DMS79 (cell line): ENCODE results near the gene SVOP.
A peak's percentile ranks its signal among the peaks of the same experiment; 100 is the strongest.
"Not testable (repeated sequence)": the region's sequence is repeated elsewhere in the genome, so short reads cannot be mapped to it uniquely, and the experiment has no call there.

Experiments used
- DNase-seq: peaks from one replicate; lab custom pipeline; 2025; lab: John Stamatoyannopoulos, UW

Gene SVOP, protein sequence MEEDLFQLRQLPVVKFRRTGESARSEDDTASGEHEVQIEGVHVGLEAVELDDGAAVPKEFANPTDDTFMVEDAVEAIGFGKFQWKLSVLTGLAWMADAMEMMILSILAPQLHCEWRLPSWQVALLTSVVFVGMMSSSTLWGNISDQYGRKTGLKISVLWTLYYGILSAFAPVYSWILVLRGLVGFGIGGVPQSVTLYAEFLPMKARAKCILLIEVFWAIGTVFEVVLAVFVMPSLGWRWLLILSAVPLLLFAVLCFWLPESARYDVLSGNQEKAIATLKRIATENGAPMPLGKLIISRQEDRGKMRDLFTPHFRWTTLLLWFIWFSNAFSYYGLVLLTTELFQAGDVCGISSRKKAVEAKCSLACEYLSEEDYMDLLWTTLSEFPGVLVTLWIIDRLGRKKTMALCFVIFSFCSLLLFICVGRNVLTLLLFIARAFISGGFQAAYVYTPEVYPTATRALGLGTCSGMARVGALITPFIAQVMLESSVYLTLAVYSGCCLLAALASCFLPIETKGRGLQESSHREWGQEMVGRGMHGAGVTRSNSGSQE

DNA sequence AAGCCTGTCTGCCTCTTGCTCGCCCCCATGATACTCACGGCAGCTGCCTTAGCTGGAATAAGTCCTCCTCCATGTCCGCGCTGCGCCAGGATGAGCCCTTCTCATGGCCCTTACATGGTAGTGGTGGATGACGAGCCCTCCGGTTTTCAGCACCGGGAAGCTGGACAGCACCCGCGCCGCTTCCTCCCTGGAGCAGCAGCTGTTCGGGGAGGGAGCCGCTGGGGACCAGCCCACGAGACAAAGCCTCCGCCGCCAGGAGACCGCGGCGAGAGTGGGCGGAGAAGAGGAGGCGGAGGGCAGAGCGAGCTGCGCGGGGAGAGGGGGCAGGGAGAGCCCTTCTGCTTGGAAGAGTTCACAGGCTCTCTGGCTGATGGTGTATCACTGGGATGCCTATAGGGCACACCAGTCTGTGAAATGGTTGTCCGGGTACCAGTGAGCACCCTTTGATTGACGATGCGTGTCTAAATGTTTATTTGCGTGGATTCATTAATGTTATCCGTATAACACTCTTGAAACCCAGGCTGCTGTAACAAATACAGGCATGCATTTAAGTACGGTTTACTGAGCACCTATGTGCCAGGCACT is at the start of gene SVOP:
Gene SVOP (minus strand): TSS at position 273 of the 585 bp plus-strand sequence. CDS start 200 bp downstream, at position 73.
- DNase-seq: peak; percentile 38

DNA sequence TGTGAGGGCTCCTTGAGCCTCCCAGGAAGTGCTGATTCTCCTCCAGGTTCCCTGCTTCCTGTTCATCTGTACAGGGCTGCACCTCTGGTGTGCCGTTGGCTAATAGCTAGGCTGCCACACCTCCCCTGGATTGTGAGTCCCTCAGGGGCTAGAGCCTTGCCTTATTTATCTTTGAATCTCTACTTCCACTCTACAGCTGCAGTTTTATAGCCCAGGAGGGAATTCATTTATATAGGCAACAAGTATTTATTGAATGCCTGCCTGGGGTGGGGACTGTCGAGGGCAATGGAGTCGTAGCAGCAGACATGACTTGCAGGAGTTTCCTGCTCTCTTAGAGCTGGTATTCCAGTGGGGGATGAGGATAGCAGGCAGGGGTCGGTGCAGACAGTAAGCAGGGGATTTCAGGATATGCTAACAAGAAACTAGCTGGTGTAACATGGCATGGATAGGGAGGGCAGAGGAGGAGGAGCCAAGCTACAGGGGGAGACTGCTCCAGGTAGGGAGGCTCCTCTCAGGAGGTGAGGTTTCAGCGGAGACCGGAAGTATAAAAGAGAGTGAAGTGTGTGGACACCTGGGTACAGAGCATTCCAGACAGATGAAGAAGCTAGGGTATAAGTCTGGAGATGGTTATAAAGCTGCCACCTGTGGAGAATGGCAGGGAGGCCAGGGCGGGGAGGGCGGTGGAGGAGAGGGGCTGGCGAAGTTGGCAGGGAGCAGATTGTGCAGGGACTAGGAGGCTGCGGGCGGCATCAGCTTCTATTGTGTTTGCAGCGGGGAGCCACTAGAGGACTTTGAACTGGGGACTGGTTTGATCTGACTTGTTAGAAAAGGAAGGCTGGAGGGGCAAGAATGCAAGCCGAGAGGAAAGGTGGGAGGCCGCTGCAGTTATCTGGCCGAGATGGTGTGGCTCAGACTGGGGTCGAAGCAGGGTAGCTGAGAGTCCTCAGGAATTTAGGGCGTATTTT is 48.7 kb upstream of the SVOP start:
- no peak for DNase-seq

DNA sequence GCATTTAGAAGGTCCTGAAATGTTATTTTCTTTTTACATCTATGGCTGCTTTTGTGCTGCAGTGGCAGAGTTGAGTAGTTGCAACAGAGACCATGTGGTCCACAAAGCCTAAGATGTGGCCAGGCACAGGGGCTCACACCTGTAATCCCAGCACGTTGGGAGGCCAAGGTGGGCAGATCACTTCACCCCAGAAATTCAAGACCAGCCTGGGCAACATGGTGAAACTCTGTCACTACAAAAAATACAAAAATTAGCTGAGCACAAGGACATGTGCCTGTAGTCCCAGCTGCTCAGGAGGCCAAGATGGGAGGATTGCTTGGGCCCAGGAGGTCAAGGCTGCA is 45.0 kb upstream of the SVOP start:
- DNase-seq: no peak

DNA sequence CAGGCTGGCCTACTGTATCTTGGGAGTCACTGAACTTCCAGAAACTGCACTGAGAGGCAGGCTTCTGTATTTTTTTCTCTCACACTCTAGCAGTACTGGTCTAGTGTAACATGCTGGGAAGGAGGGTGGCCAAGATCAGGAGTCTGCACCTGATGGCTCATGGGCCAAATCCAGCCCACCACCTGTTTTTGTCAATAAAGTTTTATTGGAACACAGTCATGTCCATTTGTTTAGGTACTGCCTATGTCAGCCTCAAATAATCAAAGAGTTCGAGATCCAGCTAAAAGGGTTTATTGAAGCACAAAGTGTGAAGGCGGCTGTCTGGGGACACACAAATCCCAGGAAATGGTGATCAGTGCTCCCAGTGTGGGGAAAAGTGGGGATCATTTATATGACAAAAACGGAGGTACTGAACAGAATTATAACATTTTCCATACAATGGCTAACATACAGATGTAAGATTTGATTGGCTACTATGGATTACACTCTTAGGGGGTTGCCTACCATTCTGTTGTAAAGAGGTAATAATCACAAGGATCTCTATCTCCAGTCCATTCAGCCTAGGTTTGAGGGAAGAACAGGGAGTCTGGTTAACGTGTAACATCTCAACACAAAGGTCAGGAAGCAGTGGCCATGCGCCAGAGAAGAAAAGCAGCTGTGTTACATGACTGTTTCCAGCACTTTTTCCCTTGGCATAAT is 44.4 kb upstream of the SVOP start:
- no peak for DNase-seq

DNA sequence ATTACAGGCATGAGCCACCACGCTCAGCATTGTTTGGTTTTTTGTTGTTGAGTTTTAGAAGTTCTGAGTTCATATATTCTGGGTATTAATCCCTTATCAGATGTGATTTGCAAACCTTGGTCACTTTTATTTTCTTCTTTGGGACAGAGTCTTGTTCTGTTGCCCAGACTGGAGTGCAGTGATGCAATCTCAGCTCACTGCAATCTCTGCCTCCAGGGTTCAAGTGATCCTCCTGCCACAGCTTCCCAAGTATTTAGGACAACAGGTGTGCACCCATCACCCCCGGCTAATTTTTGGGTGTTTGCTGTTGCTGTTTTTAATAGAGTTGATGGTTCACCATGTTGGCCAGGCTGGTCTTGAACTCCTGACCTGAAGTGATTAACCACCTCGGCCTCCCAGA is 43.3 kb upstream of the SVOP start:
- no peak for DNase-seq

DNA sequence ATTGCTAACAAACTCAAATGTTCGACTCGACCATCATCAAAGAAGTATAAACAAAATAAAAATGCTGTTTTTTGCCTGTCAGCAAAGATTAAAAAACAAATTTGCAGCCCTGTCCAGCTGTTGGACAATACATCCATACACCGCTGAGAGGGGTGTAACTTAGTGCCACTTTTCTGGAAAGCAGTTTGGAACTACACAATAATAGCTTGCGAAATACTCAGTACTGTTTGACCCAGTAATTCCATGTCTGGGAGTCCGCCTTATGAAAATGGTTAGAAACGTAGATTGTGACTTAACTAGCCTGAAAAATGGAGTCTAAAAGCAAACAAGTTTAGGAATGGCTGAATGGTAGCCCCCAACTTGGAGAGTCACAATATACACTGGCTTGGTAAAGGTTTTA is 37.9 kb upstream of the SVOP start:
- no peak for DNase-seq

DNA sequence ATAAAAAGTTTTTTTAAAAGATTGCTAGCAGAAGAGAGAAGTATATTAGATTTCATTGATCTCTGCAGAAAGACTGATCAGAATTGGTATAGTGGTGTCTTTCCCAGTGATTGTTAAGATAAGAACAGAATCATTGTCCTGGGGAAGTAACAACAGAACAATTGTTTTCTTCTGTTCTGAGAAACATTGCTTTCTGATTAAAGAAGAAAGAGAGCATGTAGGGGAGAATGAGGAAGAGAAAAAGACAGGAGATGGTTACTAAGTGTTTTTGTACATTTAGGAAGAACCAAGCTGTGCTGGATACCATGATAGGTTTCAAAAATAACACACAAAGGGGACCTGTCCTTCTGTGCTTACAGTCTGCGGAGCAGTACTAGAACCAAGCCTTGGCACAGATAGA is 36.5 kb upstream of the SVOP start:
- DNase-seq: no peak

DNA sequence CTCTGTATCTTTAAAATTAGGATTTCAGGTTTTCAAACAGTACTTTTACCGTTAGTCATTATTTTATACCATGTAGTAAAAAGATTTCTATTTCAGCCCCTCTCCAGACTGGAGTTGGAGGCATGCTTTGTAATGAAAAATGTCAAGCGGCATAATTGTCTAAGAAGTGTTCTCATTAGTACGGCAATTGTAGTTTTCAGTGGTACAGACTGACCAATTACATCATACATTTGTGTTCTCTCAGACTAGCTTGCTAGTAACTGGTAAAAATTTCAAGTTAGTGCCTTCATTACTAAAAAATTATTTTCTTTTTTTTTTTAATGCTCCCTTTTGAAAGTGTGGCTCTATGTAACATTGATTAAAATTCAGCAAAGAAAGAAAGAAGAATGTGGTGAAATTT is 36.0 kb upstream of the SVOP start:
- no peak for DNase-seq

DNA sequence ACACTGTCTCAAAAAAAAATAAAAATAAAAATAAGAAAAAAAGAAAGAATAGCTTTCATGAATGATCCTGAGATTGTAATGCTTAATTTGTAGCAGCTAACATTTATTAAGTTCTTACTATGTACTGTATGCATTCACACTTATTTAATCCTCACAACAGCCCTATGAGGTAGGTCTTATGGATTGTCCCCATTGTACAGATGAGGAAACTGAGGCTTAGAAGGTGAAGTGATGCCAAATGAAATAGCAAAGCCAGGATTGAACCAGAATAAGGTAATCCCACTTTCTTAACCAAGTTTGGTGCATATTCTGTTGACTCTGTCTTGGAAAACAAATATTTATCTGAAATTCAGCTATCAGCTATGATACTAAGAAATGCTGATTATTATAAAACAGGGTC is 33.7 kb upstream of the SVOP start:
- no peak for DNase-seq

DNA sequence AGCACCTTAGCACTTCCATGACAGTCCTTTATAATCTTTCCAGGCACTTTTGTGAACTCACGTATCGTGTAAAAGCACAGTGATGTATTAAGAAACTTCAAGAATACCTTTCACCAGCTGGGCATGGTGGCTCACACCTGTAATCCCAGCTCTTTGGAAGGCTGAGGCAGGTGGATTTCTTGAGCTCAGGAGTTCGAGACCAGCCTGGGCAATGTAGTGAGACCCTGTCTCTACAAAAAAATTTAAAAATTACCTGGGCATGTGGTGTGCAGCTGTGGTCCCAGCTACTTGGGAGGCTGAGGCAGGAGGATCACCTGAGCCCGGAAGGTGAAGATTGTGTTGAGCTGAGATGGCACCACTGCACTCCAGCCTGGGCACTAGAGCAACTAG is 33.3 kb upstream of the SVOP start:
- DNase-seq: not testable (repeated sequence)

DNA sequence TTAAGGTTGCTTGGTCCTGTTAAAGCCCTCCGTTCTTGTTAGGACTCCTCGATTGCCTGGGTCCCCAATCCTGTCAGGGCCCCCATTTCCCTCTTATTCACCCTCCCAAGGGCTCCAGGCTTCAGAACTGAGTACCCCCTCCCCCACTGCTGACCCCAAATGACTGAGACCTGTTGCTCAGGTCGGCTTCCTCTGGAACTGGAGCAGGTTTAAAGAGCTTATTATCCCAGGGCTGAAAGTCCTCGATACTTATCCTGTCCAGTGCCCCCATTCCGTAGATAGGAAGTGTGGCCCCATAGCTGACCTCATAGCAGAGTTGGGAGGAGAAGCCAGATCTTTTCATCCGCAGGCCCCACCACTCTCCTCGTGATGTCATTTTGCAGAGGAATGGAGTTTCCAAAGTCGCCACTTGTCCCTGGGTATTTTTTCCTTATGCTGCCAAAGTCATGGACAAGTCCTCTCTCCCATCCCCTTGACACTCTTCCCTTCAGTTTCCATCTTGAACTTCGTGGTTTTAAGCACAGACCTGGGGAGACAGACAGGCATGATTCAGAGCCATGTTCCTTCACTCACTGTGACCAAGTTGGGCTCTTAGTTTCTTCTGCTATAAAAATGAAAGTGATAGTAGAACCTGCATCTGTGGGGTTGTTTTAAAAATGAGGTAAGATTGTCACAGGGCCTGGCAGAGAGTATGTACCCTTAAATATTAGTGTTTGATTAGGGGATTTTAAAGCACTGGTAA is 32.7 kb upstream of the SVOP start:
- DNase-seq: no peak

DNA sequence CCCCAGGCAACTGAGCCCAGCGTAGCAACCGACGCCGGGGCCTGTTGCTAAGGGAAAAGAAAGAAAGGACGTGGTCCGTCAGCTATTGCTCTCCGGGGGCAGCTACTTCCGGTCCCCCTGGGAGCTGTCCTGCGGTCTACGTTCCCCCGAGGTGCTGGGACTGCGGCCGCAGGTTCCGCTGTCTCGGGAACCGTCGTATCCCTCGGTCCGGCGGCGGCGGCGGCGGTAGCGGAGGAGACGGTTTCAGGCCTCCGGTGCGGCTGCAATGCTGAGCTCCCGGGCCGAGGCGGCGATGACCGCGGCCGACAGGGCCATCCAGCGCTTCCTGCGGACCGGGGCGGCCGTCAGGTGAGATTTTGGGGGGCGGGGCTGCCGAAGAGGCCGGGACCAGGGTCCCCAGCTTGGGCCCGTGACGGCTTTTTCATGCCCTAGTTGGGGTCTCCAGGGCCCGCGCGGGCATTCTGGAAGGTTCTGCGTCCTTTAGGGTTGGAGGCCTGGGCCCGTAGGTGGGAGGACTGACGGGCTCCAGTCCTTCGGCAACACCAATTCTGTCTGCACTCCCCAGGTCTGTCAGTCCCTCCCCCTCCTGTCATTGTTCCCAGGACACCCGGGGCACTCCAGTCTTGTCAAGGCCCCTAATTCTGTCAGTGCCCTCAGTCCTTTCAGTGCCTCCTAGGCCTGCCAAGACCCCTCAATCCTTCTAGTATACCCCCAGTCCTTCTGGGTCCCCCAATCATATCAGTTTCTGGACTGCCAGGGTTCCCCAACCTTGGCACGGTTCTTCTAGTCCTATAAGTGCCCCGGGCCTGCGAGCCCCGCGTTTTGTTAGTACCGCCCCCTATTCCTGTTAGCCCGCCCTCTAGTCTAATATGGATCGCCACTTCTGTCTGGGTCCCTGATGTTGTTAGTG is 31.8 kb upstream of the SVOP start, which contains the start of gene USP30:
Gene USP30 (plus strand): TSS at position 163 of the 910 bp plus-strand sequence. CDS start 103 bp downstream, at position 266.
- peak; percentile 77 for DNase-seq

DNA sequence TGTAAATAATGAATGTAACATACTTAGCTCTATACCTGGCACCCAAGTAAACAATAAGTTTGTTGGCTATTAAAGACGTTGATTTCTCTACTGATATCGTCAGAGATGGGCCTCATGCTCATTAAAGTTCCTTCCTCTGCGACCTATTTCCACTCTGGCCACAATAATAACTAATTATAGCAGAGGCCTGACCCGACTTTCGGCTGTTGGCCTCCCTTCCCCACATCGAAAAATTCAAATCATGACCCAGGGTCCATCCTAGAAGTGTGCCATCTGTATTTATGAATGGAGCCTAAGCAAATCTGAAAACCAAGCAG is 31.2 kb upstream of the SVOP start:
- DNase-seq: no peak

DNA sequence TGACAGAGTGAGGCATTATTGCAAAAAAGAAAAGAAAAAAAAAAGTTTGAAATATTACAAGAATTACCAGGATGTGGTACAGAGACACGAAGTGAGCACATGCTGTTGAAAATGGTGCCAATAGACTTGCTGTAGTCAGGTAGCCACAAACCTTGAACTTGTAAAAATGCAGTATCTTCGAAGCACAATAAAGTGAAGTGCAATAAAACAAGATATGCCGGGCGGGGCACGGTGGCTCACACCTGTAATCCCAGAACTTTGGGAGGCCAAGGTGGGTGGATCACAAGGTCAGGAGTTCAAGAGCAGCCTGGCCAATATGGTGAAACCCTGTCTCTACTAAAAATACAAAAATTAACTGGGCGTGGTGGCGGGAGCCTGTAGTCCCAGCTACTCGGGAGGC is 28.9 kb upstream of the SVOP start:
- not testable (repeated sequence) for DNase-seq

DNA sequence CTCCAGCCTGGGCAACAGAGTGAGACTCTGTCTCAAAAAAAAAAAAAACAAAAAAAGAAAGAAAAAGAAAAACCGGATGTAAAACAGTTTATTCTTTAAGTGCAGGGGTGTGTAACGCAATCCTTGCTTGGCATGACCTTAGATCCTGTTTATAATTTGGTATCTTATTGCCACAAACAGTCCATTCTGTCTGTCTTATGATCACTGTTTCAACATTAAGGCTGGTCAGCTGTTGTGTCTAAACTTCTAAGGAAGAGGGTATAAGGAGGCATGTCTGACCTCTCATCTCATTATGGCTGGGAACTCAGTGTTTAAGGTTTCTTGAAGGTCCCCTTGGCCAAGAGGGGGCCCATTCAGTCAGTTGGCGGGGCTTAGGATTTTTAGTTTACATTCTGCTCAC is 27.8 kb upstream of the SVOP start:
- not testable (repeated sequence) for DNase-seq

DNA sequence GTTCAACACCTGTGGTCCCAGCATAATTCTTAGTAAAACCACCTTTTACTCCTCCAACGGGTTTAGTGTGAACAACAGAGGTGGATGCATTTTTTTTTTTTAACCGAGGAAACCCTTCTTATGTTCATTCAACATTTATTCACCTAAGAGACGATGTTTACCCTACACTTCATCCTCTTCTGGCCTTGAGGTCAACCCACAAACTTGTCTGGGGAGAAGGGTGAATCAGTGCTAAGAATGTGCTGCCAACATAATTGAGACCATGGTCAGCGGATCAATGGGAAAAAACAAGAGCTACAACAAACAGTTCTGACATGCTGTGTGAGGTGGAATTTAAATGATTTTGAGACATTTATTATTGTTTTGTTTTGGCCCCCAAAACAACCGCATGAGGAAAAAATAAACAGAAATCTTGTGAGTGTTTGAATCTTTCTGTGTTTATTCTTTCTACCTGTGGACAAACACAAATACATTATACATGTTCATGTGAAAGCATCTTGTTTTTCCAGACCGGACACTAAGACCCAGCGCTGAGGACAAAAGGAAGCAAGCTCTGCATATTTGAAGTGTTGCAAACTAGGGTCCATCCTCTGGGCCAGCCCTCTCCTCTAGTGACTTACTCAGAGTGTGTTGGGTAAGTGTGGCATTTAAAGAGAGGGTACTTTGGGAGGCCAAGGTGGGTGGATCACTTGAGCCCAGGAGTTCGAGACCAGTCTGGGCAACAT is 26.4 kb upstream of the SVOP start:
- no peak for DNase-seq

DNA sequence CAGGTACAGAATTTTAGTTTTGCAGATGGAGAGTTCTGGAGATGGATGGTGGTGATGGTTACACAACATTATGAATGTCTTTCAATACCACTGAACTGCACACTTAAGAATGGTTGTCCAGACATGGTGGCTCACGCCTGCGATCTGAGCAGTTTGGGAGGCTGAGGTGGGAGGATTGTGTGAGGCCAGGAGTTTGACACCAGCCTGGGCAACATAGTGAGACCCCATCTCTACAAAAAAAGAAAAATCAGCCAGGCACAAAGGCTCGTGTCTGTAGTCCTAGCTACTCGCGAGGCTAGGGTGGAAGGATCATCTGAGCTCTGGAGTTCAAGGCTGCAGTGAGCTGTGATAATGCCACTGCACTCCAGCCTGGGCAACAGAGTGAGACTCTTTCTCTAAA is 23.4 kb upstream of the SVOP start:
- DNase-seq: no peak

DNA sequence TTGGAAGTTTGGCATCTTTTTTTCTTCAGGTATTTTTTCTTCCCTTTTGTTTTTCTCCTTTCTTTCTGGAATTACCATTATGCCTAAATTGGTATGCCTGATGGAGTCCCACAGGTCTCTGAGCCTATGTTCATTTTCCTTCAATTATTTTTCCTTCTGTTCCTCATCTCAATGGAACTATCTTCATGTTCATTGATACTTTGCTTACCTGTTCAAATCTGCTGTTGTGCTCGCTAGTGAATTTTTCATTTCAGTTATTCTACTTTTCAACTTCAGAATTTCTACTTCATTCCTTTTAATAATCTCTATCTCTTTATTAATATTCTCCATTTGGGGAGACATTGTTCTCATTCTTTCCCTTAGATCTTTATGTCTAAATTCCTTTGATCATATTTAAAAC is 16.1 kb upstream of the SVOP start:
- no peak for DNase-seq
